ENCODE data around the gene SERPINB10. TPM values are rescaled to one million over a fixed set of nuclear protein-coding genes. Genes with fewer than 3 reads are reported as not detected.

Gene SERPINB10
- polyA plus RNA-seq, 1 experiment = not detected

DNA sequence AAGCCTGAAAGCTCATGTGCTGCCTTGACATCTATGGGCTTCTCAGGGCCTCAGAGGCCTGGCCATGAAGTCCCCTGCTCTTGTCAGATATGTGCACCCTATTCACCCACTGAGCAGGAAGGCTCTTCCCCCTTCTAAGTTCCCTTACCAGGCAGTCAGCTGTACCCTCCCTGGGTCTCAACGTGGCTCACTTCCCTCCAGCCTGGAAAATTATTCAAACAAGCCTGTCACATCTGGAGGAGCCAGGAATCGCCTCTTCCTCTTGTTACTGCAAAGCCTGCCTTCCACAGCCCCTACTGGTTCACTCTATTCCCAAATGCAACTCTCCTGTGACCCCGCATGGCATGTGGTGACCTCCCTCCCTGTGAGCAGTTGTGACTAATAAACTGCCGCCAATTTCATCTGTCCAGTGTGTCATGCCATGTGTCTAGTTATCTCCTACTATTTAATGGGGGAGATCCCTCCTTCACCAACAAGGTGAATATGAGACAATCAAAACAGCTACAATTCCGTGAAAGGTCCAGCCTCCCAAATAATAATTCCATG is 53.8 kb downstream of the SERPINB10 start:
- Histone ChIP-seq H3K27ac (ENCODE audit: low read depth, low read length) (no peak overlapping the region), H3K9me3 (ENCODE audit: control insufficient read depth, insufficient read depth, low read length) (no peaks in the 10 kb centered on the region), H3K27me3 (ENCODE audit: control insufficient read depth, insufficient read depth, low read length) (peaks cover 5% of the 10 kb centered on the region), H3K4me3 (ENCODE audit: low read depth, low read length) (no peak overlapping the region)
- TF ChIP-seq, protein P1, sequence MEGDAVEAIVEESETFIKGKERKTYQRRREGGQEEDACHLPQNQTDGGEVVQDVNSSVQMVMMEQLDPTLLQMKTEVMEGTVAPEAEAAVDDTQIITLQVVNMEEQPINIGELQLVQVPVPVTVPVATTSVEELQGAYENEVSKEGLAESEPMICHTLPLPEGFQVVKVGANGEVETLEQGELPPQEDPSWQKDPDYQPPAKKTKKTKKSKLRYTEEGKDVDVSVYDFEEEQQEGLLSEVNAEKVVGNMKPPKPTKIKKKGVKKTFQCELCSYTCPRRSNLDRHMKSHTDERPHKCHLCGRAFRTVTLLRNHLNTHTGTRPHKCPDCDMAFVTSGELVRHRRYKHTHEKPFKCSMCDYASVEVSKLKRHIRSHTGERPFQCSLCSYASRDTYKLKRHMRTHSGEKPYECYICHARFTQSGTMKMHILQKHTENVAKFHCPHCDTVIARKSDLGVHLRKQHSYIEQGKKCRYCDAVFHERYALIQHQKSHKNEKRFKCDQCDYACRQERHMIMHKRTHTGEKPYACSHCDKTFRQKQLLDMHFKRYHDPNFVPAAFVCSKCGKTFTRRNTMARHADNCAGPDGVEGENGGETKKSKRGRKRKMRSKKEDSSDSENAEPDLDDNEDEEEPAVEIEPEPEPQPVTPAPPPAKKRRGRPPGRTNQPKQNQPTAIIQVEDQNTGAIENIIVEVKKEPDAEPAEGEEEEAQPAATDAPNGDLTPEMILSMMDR (IDR thresholded peaks at IDR 0.05; ENCODE audit: low read depth, low read length) = no peak
- no peak for DNase-seq (ENCODE audit: low read depth, low spot score)
- POLR2A ChIA-PET = no interaction called here
- CTCF ChIA-PET = interaction anchor here (1.3 to 7.8 kb wide), 5 partner anchors 10 to 33 kb away, joined by 3 to 128 read pairs (median 6); no protein-coding TSS in a partner anchor

DNA sequence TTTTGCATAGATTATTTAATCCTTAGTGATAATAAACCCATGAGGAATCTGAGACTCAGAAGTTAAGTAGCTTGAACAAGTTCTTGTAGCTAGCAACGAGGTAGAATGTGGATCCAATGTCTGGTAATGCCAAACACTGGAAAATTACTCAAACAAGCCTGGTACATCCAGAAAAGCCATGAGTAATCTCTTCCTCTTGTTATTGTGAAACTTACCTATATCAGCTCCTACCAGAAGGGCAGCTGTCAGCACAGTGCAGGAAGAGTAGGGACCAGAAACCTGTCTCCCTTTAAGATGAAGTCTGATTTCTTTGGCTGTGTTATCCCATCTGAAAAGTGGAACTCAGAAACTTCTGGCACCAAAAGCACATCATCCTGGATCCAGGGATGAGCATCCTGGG is 54.4 kb downstream of the SERPINB10 start:
- TF ChIP-seq, protein P1 (IDR thresholded peaks at IDR 0.05; ENCODE audit: low read depth, low read length) = no peak
- Histone ChIP-seq H3K4me3 (ENCODE audit: low read depth, low read length) (no peak overlapping the region), H3K27ac (ENCODE audit: low read depth, low read length) (no peak overlapping the region), H3K9me3 (ENCODE audit: control insufficient read depth, insufficient read depth, low read length) (no peaks in the 10 kb centered on the region), H3K27me3 (ENCODE audit: control insufficient read depth, insufficient read depth, low read length) (peaks cover 5% of the 10 kb centered on the region)
- DNase-seq (ENCODE audit: low read depth, low spot score) = no peak
- POLR2A ChIA-PET = no interaction called here
- CTCF ChIA-PET = interaction anchor here (0.9 to 7.8 kb wide), 8 partner anchors 11 to 33 kb away, joined by 3 to 128 read pairs (median 10); no protein-coding TSS in a partner anchor

DNA sequence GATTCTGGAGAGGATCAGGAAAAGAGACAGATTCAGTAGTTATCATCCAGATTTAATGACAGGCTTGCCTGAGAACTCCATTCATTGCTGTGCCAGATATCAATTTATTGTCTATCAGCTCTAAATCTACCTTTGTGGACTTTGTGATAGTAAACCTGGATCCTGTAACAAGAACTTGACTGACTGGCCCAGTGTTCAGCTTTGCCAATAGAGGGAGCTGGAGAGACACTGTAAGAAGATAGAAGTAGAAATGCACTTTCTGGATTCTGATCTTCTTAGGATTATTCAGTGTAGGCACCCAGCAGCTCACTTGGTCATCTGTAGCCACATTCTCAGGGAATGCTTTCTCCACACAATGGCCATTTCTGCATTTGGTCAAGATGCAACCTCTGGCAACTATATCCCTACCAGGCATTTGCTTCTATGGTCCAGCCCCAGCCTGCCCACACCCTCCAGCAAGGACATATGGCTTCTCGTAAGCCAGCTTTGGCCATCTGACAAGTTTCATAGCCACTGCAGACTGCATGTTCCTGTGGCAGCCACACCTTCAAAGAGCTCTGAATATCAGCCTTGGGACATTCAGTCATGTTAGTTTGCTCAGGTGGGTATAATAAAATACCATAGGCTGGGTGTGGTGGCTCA is 56.0 kb downstream of the SERPINB10 start:
- Histone ChIP-seq H3K4me3 (ENCODE audit: low read depth, low read length) (no peak overlapping the region), H3K9me3 (ENCODE audit: control insufficient read depth, insufficient read depth, low read length) (no peaks in the 10 kb centered on the region), H3K27me3 (ENCODE audit: control insufficient read depth, insufficient read depth, low read length) (peaks cover 5% of the 10 kb centered on the region), H3K27ac (ENCODE audit: low read depth, low read length) (no peak overlapping the region)
- ChIA-PET POLR2A (no interaction called here), CTCF (interaction anchor here (0.6 to 7.8 kb wide), 34 partner anchors 9 to 1433 kb away, joined by 3 to 128 read pairs (median 5); partner anchors contain the start of genes HMSD and SERPINB10)
- TF ChIP-seq, protein P1 (IDR thresholded peaks at IDR 0.05; ENCODE audit: low read depth, low read length) = peak; percentile 98
- peak; percentile 45 for DNase-seq (ENCODE audit: low read depth, low spot score)

DNA sequence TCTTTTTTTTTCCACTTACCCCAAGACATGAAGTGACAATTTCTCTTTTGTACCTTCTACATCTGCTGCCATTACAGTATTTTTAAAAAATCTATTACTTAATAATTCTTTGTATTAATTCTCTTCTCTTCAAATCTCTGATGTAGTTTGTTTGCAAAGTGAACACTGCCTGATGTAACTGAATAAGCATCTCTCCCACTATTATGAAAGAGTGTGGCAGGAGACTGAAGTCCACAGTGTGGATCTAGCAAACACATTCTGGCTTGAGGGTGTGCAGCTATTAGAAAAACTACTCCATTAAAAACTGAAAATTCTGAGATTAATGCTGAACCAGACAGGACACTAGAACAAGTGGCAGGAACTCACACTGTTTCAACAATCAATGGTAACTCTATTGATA is 57.1 kb downstream of the SERPINB10 start:
- ChIA-PET POLR2A (no interaction called here), CTCF (interaction anchor here (0.7 to 7.8 kb wide), 7 partner anchors 11 to 30 kb away, joined by 3 to 128 read pairs (median 21); no protein-coding TSS in a partner anchor)
- TF ChIP-seq, protein P1 (IDR thresholded peaks at IDR 0.05; ENCODE audit: low read depth, low read length) = no peak
- Histone ChIP-seq H3K9me3 (ENCODE audit: control insufficient read depth, insufficient read depth, low read length) (no peaks in the 10 kb centered on the region), H3K27ac (ENCODE audit: low read depth, low read length) (no peak overlapping the region), H3K4me3 (ENCODE audit: low read depth, low read length) (no peak overlapping the region), H3K27me3 (ENCODE audit: control insufficient read depth, insufficient read depth, low read length) (peaks cover 5% of the 10 kb centered on the region)
- DNase-seq (ENCODE audit: low read depth, low spot score) = no peak

DNA sequence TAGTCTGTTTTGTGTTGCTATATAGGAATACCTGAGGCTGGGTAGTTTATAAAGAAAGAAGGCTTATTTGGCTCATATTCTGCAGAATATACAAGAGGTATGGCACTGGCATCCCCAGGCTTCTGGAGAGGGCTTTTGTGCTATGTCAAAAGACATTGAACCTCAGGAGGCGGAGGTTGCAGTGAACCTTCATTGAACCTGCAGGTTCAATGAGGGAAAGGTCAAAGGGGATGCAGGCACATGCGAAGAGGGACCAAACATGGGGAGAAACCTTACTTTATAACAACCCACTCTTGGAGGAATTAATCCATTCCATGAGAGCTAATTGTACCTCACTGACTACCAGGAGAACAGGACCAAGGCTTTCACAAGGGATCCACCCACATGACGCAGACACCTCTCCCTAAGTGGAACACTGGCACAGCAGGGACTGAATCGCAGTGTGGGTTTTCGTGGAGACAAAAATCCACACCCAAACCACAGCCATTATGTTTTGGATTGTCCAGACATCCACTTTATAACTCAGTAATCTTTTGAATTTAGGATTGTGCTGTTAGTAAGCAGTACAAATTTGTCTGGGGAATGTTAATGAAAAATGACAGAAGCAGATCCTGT is 58.1 kb downstream of the SERPINB10 start:
- Histone ChIP-seq H3K27me3 (ENCODE audit: control insufficient read depth, insufficient read depth, low read length) (peaks cover 5% of the 10 kb centered on the region), H3K27ac (ENCODE audit: low read depth, low read length) (no peak overlapping the region), H3K9me3 (ENCODE audit: control insufficient read depth, insufficient read depth, low read length) (no peaks in the 10 kb centered on the region; the same call in 1 of the 2 replicates), H3K4me3 (ENCODE audit: low read depth, low read length) (no peak overlapping the region)
- ChIA-PET POLR2A (no interaction called here), CTCF (interaction anchor here (1.2 to 7.8 kb wide), 2 partner anchors 29 kb away, joined by 4 to 128 read pairs; no protein-coding TSS in a partner anchor)
- DNase-seq (ENCODE audit: low read depth, low spot score) = no peak
- TF ChIP-seq, protein P1 (IDR thresholded peaks at IDR 0.05; ENCODE audit: low read depth, low read length) = no peak
